Activated CD8-positive, alpha-beta memory T cell treated with anti-CD3 and anti-CD28 coated beads for 48 hours (primary cell): ENCODE measurements around the gene CALHM6.
"Not testable (repeated sequence)": the region's sequence is repeated elsewhere in the genome, so short reads cannot be mapped to it uniquely, and the experiment has no call there.

Source experiments
- DNase-seq, 3 experiments: peaks; one replicate each; pipeline ENCODE4 v3.0.0-alpha.2; 2020; ENCODE audit warnings: low read depth in 2 of 3, low spot score in 2 of 3

CALHM6 gene

DNA sequence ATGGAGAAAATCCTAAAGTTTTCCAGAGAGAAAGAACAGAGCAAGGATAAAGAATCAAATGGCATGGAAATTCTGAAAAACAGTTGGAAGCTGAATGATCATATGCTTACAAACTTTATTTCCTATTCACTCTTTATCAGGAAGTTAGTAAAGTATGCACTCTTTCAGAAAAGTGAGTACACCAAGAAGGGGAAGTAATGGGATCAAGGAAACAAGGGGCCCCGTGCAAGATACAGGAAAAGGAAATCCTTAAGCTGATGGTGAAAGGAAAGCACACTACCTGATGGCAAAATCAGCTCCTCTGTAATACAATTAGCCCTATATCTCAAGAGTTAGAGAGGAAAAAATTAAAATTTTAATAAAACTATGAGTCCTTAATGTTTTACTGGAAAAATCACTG, 14.0 kb downstream of the CALHM6 start:
- no peak for DNase-seq

DNA sequence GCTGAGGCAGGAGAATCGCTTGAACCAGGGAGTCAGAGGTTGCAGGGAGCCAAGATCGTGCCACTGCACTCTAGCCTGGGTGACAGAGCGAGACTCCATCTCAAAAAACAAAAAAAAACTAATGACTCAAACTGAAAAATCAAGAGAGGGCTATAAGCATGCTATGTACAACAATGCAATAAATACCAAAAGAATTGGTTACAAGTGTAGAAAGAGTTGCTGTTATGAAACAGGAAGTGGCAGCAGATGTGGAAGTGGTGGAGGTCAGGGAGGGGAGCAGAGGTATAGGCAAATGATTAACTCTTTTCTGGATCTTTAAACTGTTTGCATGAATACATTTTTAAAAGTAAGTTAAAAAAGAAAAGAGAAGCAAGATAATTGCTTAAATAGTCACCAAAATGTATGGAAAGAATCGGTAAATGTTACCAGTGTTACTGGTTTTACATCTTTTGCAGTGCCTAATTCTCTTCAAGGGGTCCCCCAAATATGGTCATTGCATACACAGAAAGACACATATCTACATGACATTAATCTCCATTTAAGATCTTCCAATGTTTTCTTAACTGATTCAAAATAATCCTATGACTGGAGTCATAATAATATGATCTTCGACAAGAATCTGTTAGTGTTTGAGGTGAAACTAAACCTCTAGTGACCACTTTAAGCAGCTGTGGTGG, 15.0 kb downstream of the CALHM6 start:
- DNase-seq: no peak

DNA sequence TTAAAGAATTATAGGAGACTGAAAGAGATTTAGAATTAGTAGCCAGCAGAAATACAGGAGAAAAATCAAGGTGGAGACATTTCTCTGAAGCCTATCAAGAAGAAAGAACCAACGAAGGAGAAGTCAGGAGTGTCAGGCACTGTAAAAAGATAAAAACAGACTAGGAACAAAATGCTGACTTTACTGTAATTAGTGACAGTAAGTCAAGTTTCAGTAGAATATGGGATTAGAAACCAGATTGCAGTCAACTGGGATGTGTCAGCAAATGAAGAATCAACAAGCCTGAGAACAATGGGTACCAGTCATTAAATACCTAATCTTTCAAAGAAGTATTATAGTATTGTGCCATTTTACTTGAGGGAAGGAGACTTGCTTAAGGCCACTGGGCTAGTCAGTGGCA, 21.6 kb downstream of the CALHM6 start:
- no peak for DNase-seq

DNA sequence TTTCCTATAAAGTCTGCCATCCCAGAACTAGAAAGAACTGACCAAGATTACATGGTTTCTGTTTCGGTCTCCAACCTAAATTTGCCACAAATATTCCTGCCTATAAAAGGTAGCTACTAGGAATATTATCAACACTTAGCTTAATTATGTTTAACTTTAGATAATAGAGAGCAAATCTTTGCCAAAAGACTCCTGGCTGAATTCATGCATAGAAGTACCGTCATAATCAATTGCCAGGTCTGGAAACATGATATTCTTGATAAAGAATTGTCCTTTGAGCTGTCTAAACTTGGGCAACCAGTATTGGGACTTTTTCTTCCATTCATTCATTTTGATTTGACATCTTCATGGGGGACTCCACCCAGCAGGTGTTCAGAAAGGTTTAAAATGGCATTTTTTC, 22.4 kb downstream of the CALHM6 start:
- no peak for DNase-seq

DNA sequence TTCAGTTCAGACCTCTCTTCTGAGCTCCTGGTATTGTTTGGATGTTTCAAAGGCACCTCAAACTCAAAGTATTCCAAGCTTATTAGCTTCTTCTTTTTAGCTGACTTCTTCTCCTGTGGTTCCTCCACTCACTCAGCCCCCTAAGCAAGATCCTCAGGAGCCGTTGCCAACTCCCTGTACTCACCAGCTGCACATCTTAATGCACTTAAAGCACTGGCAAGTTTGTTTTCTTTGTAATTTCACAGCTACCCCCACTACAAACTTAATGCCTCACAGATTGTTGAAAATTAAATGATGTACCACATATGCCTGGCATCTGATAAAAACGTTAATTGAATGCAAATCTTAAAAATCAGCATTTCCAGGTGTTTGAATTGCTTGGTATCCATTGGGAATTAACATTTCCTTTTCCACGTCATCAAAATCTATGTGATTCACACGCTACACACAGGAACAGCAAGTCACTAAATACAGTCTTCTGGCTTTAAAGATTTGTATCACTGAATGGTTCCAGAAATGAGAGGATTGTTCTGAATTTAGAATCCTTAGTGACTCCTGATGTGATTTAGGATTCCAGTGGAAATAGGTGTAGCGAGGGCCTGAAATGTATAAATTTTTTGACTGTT, 24.5 kb downstream of the CALHM6 start:
- no peak for DNase-seq

DNA sequence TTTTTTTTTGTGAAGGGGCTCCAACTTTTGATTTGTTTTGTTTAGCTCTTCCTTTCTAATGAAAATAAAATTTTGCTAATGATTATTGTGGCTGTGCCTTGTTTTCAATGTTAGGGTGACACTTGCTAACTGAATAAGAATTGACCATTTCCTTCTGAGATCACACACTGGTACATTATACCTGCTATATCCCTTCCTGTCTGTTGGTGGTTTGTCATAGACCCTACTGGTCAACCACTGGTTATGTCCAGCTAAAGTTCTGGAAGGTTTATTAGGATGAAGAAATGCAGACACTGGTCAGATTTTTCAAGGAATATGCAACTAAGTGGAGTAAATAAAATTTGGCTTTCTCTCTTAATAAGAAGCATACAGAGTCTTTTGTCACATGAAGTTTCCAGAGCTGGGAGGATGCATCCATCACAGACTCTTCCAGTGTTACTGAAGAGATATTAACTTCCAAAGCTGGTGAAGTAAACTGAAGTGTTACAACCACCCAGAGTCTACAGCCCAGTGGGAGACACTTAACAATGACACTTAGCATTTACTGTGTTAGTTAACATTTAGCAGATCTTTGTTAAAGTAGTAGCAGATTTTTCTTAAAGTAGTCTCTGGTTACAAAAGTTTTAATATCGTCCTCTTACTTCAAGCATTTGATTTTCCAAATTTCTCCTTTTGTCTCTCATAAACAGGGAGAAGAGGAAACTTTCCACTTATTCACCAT, 30.6 kb downstream of the CALHM6 start:
- DNase-seq: no peak

DNA sequence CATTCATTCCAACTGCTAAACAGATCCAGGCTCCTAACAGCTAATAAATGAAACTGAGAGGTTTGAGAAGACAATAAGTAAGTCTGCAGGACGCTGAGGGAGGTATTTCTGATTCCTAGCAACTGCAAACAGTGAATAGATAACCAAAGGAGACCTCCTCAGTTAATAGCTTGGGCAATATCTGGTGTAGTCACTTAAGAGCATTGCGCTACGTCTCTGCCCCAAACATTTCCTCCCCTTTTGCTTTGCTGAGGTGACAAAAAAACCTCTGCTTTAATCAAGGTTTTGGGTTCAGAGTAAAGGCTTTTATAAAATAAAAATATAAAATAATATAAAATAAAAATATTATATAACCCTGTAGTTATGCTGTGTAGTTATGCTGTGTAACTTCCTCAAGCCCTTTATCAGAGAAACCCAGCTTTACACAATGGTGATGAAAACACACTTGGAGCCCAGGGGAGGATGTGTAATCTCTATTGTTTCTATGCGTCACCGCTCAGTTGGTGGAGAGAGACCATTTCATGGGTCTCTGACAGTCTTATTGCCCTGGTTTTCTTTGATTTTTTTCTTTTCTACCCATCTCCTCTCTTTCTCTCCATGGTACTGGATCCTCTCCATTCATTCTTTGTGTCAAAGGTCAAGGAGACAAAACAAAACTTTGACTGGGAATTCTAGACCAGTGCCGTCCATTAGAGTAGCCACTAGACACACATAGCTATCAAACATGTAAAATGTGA, 31.3 kb downstream of the CALHM6 start:
- no peak for DNase-seq

DNA sequence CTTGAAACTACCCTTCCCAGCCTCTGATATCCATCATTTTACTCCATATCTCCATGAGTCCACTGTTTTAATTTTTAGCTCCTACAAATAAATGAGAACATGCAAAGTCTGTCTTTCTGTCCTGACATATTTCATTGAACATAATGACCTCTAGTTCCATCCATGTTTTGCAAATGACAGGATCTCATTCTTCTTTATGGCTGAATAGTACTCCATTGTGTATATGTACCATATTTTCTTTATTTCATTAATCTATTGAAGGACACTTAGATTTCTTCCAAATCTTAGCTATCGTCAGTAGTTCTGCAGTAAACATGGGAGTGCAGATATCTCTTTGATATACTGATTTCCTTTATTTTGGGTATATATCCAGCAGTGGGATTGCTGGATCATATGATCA, 34.0 kb downstream of the CALHM6 start:
- DNase-seq: not testable (repeated sequence)

DNA sequence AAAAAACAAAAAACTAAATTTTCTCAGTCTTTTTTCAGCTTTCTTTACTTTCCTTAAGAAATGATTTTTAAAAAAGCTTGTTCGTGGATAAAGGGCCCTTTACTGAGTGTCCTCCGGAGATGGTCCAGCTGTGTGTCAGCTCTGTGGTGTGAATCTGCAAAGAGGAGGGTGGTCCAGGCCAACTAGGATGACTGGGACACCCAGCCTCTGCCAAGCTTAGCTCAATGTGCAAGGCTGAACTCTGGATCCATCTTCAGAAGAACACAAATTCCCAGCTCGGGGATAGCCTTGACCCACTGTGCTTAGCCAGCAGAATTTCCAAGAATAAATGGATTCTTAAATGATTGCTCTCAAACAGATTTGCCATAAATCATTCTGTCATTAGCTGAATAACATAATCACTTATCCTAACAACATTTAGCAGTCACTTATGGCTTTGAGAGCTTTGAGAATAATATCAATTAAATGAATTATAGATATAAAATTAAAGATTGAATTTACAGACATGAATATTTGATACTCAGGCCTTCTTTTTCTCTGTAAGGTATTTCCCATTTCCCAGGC, 36.0 kb downstream of the CALHM6 start:
- DNase-seq: no peak

DNA sequence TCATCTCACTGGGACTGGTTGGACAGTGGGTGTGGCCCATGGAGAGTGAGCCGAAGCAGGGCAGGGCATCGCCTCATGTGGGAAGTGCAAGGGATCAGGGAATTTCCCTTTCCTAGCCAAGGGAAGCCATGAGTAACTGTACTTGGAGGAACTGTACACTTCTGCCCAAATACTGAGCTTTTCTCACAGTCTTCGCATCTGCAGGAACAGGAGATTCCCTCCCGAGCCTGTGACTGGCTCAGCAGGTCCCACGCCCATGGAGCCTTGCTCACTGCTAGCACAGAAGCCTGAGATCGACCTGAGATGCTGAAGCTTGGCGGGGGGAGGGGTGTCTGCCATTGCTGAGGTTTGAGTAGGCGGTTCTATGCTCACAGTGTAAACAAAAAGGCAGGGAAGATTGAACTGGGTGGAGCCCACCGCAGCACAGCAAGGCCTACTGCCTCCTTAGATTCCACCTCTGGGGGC, 39.8 kb downstream of the CALHM6 start:
- DNase-seq: no peak

DNA sequence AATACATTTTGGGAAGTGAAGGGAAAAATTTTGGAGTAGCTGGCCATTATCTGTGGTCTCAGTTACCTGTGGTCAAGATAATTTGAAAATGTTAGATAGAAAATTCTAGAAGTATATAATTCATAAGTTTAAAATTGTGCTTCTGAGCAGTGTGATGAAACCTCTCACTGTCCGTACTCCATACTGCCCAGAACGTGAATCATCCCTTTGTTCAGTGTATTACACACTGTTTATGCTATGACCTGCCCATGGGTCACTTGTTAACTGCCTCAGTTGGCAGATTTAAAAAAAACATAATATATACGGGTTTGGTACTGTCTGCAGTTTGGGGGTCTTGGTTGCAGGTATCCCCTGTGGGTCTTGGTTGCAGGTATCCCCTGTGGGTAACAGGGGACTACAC, 46.1 kb downstream of the CALHM6 start:
- DNase-seq: no peak

DNA sequence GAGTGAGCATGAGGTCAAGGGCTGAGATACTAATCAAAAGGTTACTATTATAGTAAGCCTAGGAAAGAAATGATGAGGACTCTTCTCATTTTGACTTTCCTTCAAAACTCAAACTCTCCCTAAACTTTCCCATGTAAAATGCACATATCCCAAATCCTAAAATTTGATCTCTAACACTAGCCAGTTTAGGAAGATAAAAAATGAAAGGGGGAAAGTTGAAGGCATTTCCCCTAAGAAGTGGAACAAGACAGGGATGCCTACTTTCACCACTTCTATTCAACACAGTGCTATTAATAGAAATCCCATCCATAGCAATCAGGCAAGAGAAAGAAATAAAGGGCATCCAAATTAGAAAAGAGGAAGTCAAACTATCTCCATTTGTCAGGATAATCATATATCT, 47.4 kb downstream of the CALHM6 start:
- no peak for DNase-seq

DNA sequence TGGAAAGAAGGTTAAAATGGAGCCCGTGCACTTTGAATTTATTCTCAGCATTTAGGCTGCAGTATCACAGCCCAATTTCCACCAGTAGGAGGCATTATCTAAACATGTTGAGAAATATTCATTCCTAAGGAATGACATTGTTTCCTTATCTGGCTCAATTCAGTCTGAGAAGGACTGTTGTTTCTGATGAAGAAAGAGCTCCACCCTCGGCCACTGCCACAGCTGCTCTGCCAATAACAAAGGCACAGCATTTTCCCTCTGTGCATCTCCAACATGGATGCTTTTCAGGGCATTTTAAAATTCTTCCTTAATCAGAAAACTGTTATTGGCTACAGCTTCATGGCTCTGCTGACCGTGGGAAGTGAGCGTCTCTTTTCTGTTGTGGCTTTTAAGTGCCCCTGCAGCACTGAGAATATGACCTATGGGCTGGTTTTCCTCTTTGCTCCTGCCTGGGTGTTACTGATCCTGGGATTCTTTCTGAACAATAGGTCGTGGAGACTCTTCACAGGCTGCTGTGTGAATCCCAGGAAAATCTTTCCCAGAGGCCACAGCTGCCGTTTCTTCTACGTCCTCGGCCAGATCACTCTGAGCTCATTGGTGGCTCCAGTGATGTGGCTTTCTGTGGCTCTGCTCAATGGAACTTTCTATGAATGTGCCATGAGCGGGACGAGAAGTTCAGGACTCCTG, 50.4 kb downstream of the CALHM6 start, which contains the start of gene CALHM5:
TSS of gene CALHM5 (plus strand) at position 216 of the 687 bp plus-strand sequence. CDS start at position 274, 58 bp downstream.
- no peak for DNase-seq

DNA sequence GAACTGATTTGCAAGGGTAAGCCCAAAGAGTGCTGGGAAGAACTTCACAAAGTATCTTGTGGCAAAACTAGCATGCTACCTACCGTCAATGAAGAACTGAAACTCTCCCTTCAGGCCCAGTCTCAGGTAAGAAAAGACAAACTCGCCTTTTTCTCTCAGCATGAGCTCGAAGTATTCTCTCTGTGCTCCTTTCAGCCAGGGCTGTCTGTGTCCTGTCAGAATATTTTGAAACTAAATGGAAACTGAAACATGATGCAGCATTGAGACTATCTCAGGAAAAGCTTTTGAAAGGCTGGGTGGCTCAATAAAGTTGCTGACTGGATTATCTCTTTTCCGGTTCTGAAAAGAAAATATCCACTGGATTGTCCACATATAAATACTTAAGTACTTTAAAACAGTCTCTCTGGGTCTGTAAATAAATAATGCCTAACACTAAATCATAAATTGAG, 51.0 kb downstream of the CALHM6 start:
- no peak for DNase-seq

DNA sequence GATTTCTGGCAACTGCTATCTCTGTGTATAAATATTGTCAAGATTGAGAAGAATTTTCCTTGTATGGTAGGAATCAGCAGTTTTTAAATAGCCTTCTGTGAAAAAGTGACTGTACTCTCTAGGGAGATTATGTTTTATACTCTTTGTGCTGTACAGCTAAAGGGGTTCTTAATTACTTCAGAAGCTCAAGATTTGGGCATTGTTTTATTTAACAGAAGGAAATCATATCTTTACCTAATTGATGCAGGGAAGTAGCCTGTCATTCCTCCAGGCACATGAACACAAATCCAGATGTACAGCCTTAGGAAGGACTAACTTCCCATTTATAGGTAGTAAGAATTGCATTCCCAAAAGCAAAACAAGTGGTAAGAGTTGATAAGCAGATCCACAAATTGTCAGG, 51.6 kb downstream of the CALHM6 start:
- DNase-seq: no peak
